ENCODE results near the gene NUBPL.

GRCh38 chr14:31787377-31787776, 226.2 kb downstream of the NUBPL start:
- TF ChIP-seq CTCF (IDR thresholded peaks at IDR 0.05) (no peak), POLR2A (IDR thresholded peaks at IDR 0.05) (no peak)

Data from lower leg skin (tissue), 3 donors.